CD4-positive, alpha-beta T cell (primary cell): Measurements from ENCODE around the gene IFNE. TPM values are rescaled to one million over a fixed set of nuclear protein-coding genes. Genes with fewer than 3 reads are reported as not detected.

Experiments
- ATAC-seq: fragments of 200-7000 bp; cut with Tn5 transposase; one replicate; pipeline ENCODE4 v1.10.0; 2022; ENCODE audit warnings: mild to moderate bottlenecking; ENCODE audit not compliant: poor library complexity
- CTCF ChIA-PET: fragments of 350-600 bp; sonication (Branson Sonifier 250); formaldehyde crosslinking; loops from one replicate; lab custom pipeline; 2021; ENCODE audit warnings: antibody characterized with exemption, inconsistent platforms; lab: Charles Lee
- POLR2A ChIA-PET: fragments of 350-600 bp; sonication (Branson Sonifier 250); formaldehyde crosslinking; loops from one replicate; lab custom pipeline; 2021; ENCODE audit warnings: antibody characterized with exemption, inconsistent platforms; lab: Charles Lee
- DNase-seq, 14 experiments: peaks; one replicate each; pipeline ENCODE4 v3.0.0-alpha.2; 2013 to 2020; ENCODE audit warnings: mixed read lengths in 2 of 14
- H3K27ac ChIP-seq, 2 donors: one replicate each; pipeline versions ENCODE4 v1.5.1 to v1.7.0; 2013; ENCODE audit warnings: low read length in 2 of 2, low read depth in 1 of 2, mild to moderate bottlenecking in 1 of 2
- H3K27me3 ChIP-seq, 2 experiments: 1 replicate in 1 of 2; 2 replicates in 1 of 2; pipeline versions ENCODE4 v1.6.1 to v1.7.0; 2013; ENCODE audit warnings: low read length in 2 of 2, control low read depth in 1 of 2, mild to moderate bottlenecking in 1 of 2, moderate library complexity in 1 of 2; ENCODE audit not compliant: insufficient read depth in 2 of 2, control insufficient read depth in 1 of 2
- H3K36me3 ChIP-seq: one replicate; pipeline ENCODE4 v1.6.1; 2013; ENCODE audit warnings: low read length, control low read depth; ENCODE audit not compliant: insufficient read depth
- H3K4me1 ChIP-seq: one replicate; pipeline ENCODE4 v1.6.1; 2013; ENCODE audit warnings: low read length, control low read depth; ENCODE audit not compliant: insufficient read depth
- H3K4me3 ChIP-seq: one replicate; pipeline ENCODE4 v1.5.1; 2013; ENCODE audit warnings: mild to moderate bottlenecking, low read length, moderate library complexity
- H3K9me3 ChIP-seq, 2 experiments: 1 replicate in 1 of 2; 2 replicates in 1 of 2; pipeline versions ENCODE4 v1.6.1 to v1.7.0; 2013; ENCODE audit warnings: low read length in 2 of 2, mild to moderate bottlenecking in 2 of 2, control low read depth in 1 of 2, moderate library complexity in 1 of 2; ENCODE audit not compliant: control insufficient read depth in 1 of 2, insufficient read depth in 1 of 2
- H3K27ac Mint-ChIP-seq: one replicate; pipeline ENCODE4 v1.8.0; 2020; ENCODE audit warnings: mixed read lengths
- H3K27me3 Mint-ChIP-seq: one replicate; pipeline ENCODE4 v1.8.0; 2021; ENCODE audit warnings: mixed read lengths
- H3K36me3 Mint-ChIP-seq: one replicate; pipeline ENCODE4 v1.8.0; 2021; ENCODE audit warnings: low read depth, mixed read lengths
- H3K4me1 Mint-ChIP-seq: one replicate; pipeline ENCODE4 v1.8.0; 2021; ENCODE audit warnings: low read depth, mixed read lengths
- H3K4me3 Mint-ChIP-seq: one replicate; pipeline ENCODE4 v1.8.0; 2020; ENCODE audit warnings: mild to moderate bottlenecking, mixed read lengths
- H3K9me3 Mint-ChIP-seq: one replicate; pipeline ENCODE4 v1.8.0; 2020; ENCODE audit warnings: mixed read lengths
- intact Hi-C, 2 experiments: fragments of 100-400 bp; cut with DNase I in 1 of 2; cut with micrococcal nuclease in 1 of 2; formaldehyde crosslinking; loops; one replicate each; pipeline versions ENCODE4 v1.15.1 to v1.9.0; 2023 to 2025; cut with DNase I, micrococcal nuclease
- total RNA-seq, 174 experiments: library from RNA in 2 of 174; stranded (reverse) in 2 of 174; gene quantifications; one replicate each; pipeline ENCODE4 v1.2.3 and lab custom pipeline; 2021 to 2026
- TF ChIP-seq, protein P1 (sequence below): fragments of 200-600 bp; IDR thresholded peaks from one replicate; pipeline ENCODE4 v1.8.0; 2022; ENCODE audit warnings: antibody characterized with exemption, mild to moderate bottlenecking

The IFNE gene
- total RNA-seq, 2 experiments from 2014 or later: not detected

DNA sequence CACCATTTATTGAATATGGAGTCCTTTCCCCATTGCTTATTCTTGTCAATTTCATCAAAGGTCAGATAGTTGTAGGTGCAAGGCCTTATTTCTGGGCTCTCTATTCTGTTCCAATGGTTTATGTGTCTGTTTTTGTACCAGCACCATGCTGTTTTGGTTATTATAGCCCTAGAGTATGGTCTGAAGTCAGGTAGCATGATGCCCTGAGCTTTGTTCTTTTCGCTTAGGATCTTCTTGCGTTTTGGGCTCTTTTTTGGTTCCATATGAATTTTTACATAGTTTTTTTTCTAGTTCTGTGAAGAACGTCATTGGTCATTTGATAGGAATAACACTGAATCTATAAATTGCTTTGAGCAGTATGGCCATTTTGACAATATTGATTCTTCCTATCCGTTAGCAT, 40.2 kb upstream of the IFNE start:
- intact Hi-C loops: no loop called here
- ChIA-PET CTCF (no interaction called here), POLR2A (no interaction called here)
- no peaks in the 10 kb centered on the region for H3K36me3 Mint-ChIP-seq
- H3K27ac Mint-ChIP-seq: no peak overlapping the region
- ATAC-seq (no peak), DNase-seq (no peak)
- H3K4me3 ChIP-seq: no peak overlapping the region
- TF ChIP-seq, protein P1, sequence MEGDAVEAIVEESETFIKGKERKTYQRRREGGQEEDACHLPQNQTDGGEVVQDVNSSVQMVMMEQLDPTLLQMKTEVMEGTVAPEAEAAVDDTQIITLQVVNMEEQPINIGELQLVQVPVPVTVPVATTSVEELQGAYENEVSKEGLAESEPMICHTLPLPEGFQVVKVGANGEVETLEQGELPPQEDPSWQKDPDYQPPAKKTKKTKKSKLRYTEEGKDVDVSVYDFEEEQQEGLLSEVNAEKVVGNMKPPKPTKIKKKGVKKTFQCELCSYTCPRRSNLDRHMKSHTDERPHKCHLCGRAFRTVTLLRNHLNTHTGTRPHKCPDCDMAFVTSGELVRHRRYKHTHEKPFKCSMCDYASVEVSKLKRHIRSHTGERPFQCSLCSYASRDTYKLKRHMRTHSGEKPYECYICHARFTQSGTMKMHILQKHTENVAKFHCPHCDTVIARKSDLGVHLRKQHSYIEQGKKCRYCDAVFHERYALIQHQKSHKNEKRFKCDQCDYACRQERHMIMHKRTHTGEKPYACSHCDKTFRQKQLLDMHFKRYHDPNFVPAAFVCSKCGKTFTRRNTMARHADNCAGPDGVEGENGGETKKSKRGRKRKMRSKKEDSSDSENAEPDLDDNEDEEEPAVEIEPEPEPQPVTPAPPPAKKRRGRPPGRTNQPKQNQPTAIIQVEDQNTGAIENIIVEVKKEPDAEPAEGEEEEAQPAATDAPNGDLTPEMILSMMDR: no peak
- no peaks in the 10 kb centered on the region for H3K9me3 Mint-ChIP-seq
- no peak overlapping the region for H3K4me3 Mint-ChIP-seq
- no peaks in the 10 kb centered on the region for H3K27me3 ChIP-seq
- H3K36me3 ChIP-seq: no peaks in the 10 kb centered on the region
- no peak overlapping the region for H3K27ac ChIP-seq
- H3K9me3 ChIP-seq: no peaks in the 10 kb centered on the region
- H3K27me3 Mint-ChIP-seq: no peaks in the 10 kb centered on the region
- H3K4me1 ChIP-seq: no peaks in the 10 kb centered on the region
- no peaks in the 10 kb centered on the region for H3K4me1 Mint-ChIP-seq

DNA sequence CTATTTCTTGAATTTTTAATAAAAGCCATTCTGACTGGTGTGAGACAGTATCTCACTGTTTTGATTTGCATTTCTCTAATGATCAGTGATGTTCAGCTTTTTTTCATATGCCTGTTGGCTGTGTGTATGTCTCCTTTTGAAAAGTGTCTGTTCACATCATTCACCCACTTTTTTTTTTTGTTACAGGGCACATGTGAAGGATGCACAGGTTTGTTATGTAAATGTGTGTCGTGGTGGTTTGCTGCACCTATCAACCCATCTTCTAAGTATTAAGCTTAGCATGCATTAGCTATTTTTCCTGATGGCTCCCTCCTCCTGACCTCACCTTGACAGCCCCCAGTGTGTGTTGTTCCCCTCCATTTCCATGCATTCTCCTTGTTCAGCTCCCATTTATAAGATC, 39.3 kb upstream of the IFNE start:
- ChIA-PET POLR2A (no interaction called here), CTCF (no interaction called here)
- Mint-ChIP-seq H3K4me1 (no peaks in the 10 kb centered on the region), H3K4me3 (no peak overlapping the region), H3K27ac (no peak overlapping the region), H3K27me3 (no peaks in the 10 kb centered on the region), H3K36me3 (no peaks in the 10 kb centered on the region), H3K9me3 (no peaks in the 10 kb centered on the region)
- Histone ChIP-seq H3K4me1 (no peaks in the 10 kb centered on the region), H3K27me3 (no peaks in the 10 kb centered on the region), H3K9me3 (no peaks in the 10 kb centered on the region), H3K27ac (no peak overlapping the region), H3K36me3 (no peaks in the 10 kb centered on the region), H3K4me3 (no peak overlapping the region)
- intact Hi-C loops: loop anchor here in 1 of 2 experiments (1.0 kb wide), 1 partner anchor 12 kb away; no protein-coding TSS in a partner anchor
- ATAC-seq: no peak
- DNase-seq: no peak
- TF ChIP-seq, protein P1: no peak

DNA sequence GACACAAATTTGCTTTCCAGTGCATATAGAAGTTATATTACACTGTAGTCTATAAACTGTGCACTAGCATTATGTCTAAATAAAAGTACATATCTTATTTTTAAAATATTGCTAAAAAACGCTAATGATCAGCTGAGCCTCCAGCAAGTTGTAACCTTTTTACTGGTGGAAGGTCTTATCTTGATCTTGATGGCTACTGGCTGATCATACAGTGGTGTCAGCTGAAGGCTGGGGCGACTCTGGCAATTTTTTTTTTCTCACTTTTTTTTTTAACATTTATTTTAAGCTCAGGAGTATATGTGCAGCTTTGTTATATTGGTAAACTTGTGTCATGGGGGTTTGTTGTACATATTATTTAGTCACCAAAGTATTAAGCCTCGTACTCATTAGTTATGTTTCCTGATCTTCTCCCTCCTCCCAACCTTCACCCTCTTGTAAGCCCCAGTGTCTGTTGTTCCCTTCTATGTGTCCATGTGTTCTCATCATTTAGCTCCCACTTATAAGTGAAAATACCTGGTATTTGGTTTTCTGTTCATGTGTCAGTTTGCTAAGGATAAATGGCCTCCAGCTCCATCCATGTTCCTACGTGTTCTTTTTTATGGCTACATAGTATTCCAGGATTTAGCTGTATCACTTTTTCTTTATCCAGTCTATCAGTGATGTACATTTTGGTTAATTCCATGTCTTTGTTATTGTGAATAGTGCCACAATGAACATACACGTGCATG, 38.6 kb upstream of the IFNE start:
- no peak overlapping the region for H3K27ac ChIP-seq
- TF ChIP-seq, protein P1: no peak
- Mint-ChIP-seq H3K4me3 (no peak overlapping the region), H3K36me3 (no peaks in the 10 kb centered on the region), H3K9me3 (no peaks in the 10 kb centered on the region), H3K27ac (no peak overlapping the region), H3K27me3 (no peaks in the 10 kb centered on the region), H3K4me1 (no peaks in the 10 kb centered on the region)
- intact Hi-C loops: loop anchor here in 1 of 2 experiments (1.0 kb wide), 1 partner anchor 13 kb away; no protein-coding TSS in a partner anchor
- DNase-seq (no peak), ATAC-seq (no peak)
- H3K36me3 ChIP-seq: no peaks in the 10 kb centered on the region
- no peaks in the 10 kb centered on the region for H3K4me1 ChIP-seq
- ChIA-PET POLR2A (interaction anchor here (0.6 kb wide), 1 partner anchor 295 kb away, joined by 4 read pairs; no protein-coding TSS in a partner anchor), CTCF (no interaction called here)
- H3K4me3 ChIP-seq: no peak overlapping the region
- no peaks in the 10 kb centered on the region for H3K27me3 ChIP-seq
- H3K9me3 ChIP-seq: no peaks in the 10 kb centered on the region
